GM12801 (cell line): ENCODE measurements around the gene CCDC86.

Source experiments
- CTCF ChIP-seq: IDR thresholded peaks from one replicate; pipeline ENCODE4 v1.5.1; 2011; ENCODE audit warnings: control low read depth; ENCODE audit not compliant: insufficient read length; ENCODE audit errors: extremely low read depth

Gene CCDC86

GRCh38 chr11:60841797-60842667 is at the start of gene CCDC86:
CCDC86 (plus strand) TSS chr11:60842113; CDS start chr11:60842125, 12 bp downstream.
- no peak for TF ChIP-seq CTCF

GRCh38 chr11:60792521-60792920 is 49.4 kb upstream of the CCDC86 start:
- TF ChIP-seq CTCF, result no peak

GRCh38 chr11:60795291-60795690 is 46.6 kb upstream of the CCDC86 start:
- TF ChIP-seq CTCF, result no peak

- TF ChIP-seq CTCF, result no peak
Observed at GRCh38 chr11:60797846-60798630, 43.9 kb upstream of the CCDC86 start.

GRCh38 chr11:60798631-60799030 is 43.3 kb upstream of the CCDC86 start:
- no peak for TF ChIP-seq CTCF

GRCh38 chr11:60801194-60801593 is 40.7 kb upstream of the CCDC86 start:
- TF ChIP-seq CTCF, result no peak

GRCh38 chr11:60803273-60803936 is 38.5 kb upstream of the CCDC86 start:
- TF ChIP-seq CTCF, result no peak
